GM18502 (cell line): ENCODE data around the gene NHLRC1.

ENCODE experiments used
- ATAC-seq: cut with Tn5 transposase; IDR thresholded peaks from one replicate; pipeline ENCODE4 v1.9.1; 2021; ENCODE audit warnings: mild to moderate bottlenecking; ENCODE audit not compliant: unreplicated experiment, poor library complexity

The NHLRC1 gene

GRCh38 chr6:18141805-18142590, 19.5 kb upstream of the NHLRC1 start:
- no peak for ATAC-seq

- no peak for ATAC-seq
These were observed 17.6 kb upstream of the NHLRC1 start for GRCh38 chr6:18139935-18140621.

GRCh38 chr6:18138906-18139305, 16.4 kb upstream of the NHLRC1 start:
- no peak for ATAC-seq

GRCh38 chr6:18136260-18136659, 13.8 kb upstream of the NHLRC1 start:
- ATAC-seq, result no peak

GRCh38 chr6:18135171-18135570, 12.7 kb upstream of the NHLRC1 start:
- ATAC-seq, result no peak

- no peak for ATAC-seq
These were observed 9.9 kb upstream of the NHLRC1 start for GRCh38 chr6:18132346-18132745.

- ATAC-seq, result no peak
These were observed 3.6 kb upstream of the NHLRC1 start for GRCh38 chr6:18126121-18126520.

GRCh38 chr6:18121580-18122127, 823 bp downstream of the NHLRC1 start:
- no peak for ATAC-seq

GRCh38 chr6:18119236-18119635, 3.2 kb downstream of the NHLRC1 start:
- no peak for ATAC-seq

- ATAC-seq, result no peak
These were observed 4.1 kb downstream of the NHLRC1 start for GRCh38 chr6:18118330-18118729.

GRCh38 chr6:18117136-18117535, 5.3 kb downstream of the NHLRC1 start:
- ATAC-seq, result no peak

- no peak for ATAC-seq
These were observed 7.1 kb downstream of the NHLRC1 start for GRCh38 chr6:18115356-18115755.

- ATAC-seq, result no peak
These were observed 12.3 kb downstream of the NHLRC1 start for GRCh38 chr6:18110162-18110561.

- ATAC-seq, result no peak
These were observed 15.4 kb downstream of the NHLRC1 start for GRCh38 chr6:18107061-18107460.

GRCh38 chr6:18102783-18103509, 19.5 kb downstream of the NHLRC1 start:
- no peak for ATAC-seq

GRCh38 chr6:18101873-18102272, 20.6 kb downstream of the NHLRC1 start:
- no peak for ATAC-seq

GRCh38 chr6:18101271-18101670, 21.2 kb downstream of the NHLRC1 start:
- ATAC-seq, result no peak

GRCh38 chr6:18100296-18100695, 22.2 kb downstream of the NHLRC1 start:
- no peak for ATAC-seq

- ATAC-seq, result no peak
These were observed 23.0 kb downstream of the NHLRC1 start for GRCh38 chr6:18099511-18099910.

GRCh38 chr6:18096423-18096822, 26.1 kb downstream of the NHLRC1 start:
- ATAC-seq, result no peak

- no peak for ATAC-seq
These were observed 31.1 kb downstream of the NHLRC1 start for GRCh38 chr6:18091382-18091781.
